ENCODE data around the gene PRDX2.
A peak's percentile ranks its signal among the peaks of the same experiment; 100 is the strongest.

PRDX2 gene

GRCh38 chr19:12773571-12773970 is 28.0 kb downstream of the PRDX2 start:
- TF ChIP-seq POLR2A (IDR thresholded peaks at IDR 0.05; ENCODE audit: low read depth, low read length): no peak
- no peak for FAIRE-seq
- no peak for DNase-seq (ENCODE audit: insufficient read length, low spot score)

GRCh38 chr19:12772323-12772722 is 29.3 kb downstream of the PRDX2 start:
- no peak for FAIRE-seq
- TF ChIP-seq POLR2A (IDR thresholded peaks at IDR 0.05; ENCODE audit: low read depth, low read length): no peak

GRCh38 chr19:12770922-12771321 is 30.7 kb downstream of the PRDX2 start:
- TF ChIP-seq POLR2A (IDR thresholded peaks at IDR 0.05; ENCODE audit: low read depth, low read length): no peak
- no peak for FAIRE-seq
- no peak for DNase-seq (ENCODE audit: insufficient read length, low spot score)

More at GRCh38 chr19:12772323-12772722, 29.3 kb downstream of the PRDX2 start:
- DNase-seq (ENCODE audit: insufficient read length, low spot score): no peak

GRCh38 chr19:12769689-12770088 is 31.9 kb downstream of the PRDX2 start:
- no peak for FAIRE-seq
- no peak for DNase-seq (ENCODE audit: insufficient read length, low spot score)
- no peak for TF ChIP-seq POLR2A (IDR thresholded peaks at IDR 0.05; ENCODE audit: low read depth, low read length)

GRCh38 chr19:12767666-12768065 is 33.9 kb downstream of the PRDX2 start:
- no peak for FAIRE-seq
- DNase-seq (ENCODE audit: insufficient read length, low spot score): no peak
- no peak for TF ChIP-seq POLR2A (IDR thresholded peaks at IDR 0.05; ENCODE audit: low read depth, low read length)

GRCh38 chr19:12767150-12767549 is 34.5 kb downstream of the PRDX2 start:
- FAIRE-seq (no peak), DNase-seq (ENCODE audit: insufficient read length, low spot score) (no peak)
- no peak for TF ChIP-seq POLR2A (IDR thresholded peaks at IDR 0.05; ENCODE audit: low read depth, low read length)

GRCh38 chr19:12766051-12766521 is 35.5 kb downstream of the PRDX2 start:
- peak; percentile 90 for DNase-seq (ENCODE audit: insufficient read length, low spot score)
- TF ChIP-seq POLR2A (IDR thresholded peaks at IDR 0.05; ENCODE audit: low read depth, low read length): no peak
- FAIRE-seq: no peak

- DNase-seq (ENCODE audit: insufficient read length, low spot score): no peak
- no peak for FAIRE-seq
- no peak for TF ChIP-seq POLR2A (IDR thresholded peaks at IDR 0.05; ENCODE audit: low read depth, low read length)
Observed at GRCh38 chr19:12764698-12765097, 36.9 kb downstream of the PRDX2 start.

- no peak for DNase-seq (ENCODE audit: insufficient read length, low spot score)
- TF ChIP-seq POLR2A (IDR thresholded peaks at IDR 0.05; ENCODE audit: low read depth, low read length): no peak
- FAIRE-seq: no peak
Observed at GRCh38 chr19:12763100-12763499, 38.5 kb downstream of the PRDX2 start.

GRCh38 chr19:12759686-12760085 is 41.9 kb downstream of the PRDX2 start:
- DNase-seq (ENCODE audit: insufficient read length, low spot score) (no peak), FAIRE-seq (no peak)
- TF ChIP-seq POLR2A (IDR thresholded peaks at IDR 0.05; ENCODE audit: low read depth, low read length): no peak

- DNase-seq (ENCODE audit: insufficient read length, low spot score) (peak; percentile 87), FAIRE-seq (no peak)
- TF ChIP-seq POLR2A (IDR thresholded peaks at IDR 0.05; ENCODE audit: low read depth, low read length): no peak
Observed at GRCh38 chr19:12757544-12758274, 43.9 kb downstream of the PRDX2 start.

- DNase-seq (ENCODE audit: insufficient read length, low spot score) (no peak), FAIRE-seq (no peak)
- TF ChIP-seq POLR2A (IDR thresholded peaks at IDR 0.05; ENCODE audit: low read depth, low read length): no peak
Observed at GRCh38 chr19:12756150-12756883, 45.3 kb downstream of the PRDX2 start.

- no peak for TF ChIP-seq POLR2A (IDR thresholded peaks at IDR 0.05; ENCODE audit: low read depth, low read length)
- FAIRE-seq: no peak
- DNase-seq (ENCODE audit: insufficient read length, low spot score): no peak
Observed at GRCh38 chr19:12754465-12755196, 47.0 kb downstream of the PRDX2 start.
